Thyroid gland (tissue), 4 donors: ENCODE measurements around the gene SPIC. TPM values are rescaled to one million over a fixed set of nuclear protein-coding genes. Genes with fewer than 3 reads are reported as not detected.

Experiments used
- DNase-seq, 2 donors: peaks; one replicate each; pipeline ENCODE4 v3.0.0-alpha.2; 2019
- H3K27ac ChIP-seq, 3 donors: fragments of 200-600 bp; sonication (generic); 1 replicate in 2 of 3; 2 replicates in 1 of 3; pipeline ENCODE4 v1.5.1; 2016 to 2019; ENCODE audit warnings: mild to moderate bottlenecking in 1 of 3, moderate library complexity in 1 of 3
- H3K27me3 ChIP-seq: fragments of 200-600 bp; sonication (generic); one replicate; pipeline ENCODE4 v1.5.1; 2019
- H3K36me3 ChIP-seq, 2 donors: fragments of 200-600 bp; sonication (generic); one replicate each; pipeline ENCODE4 v1.5.1; 2016 to 2019
- H3K4me1 ChIP-seq, 2 donors: fragments of 200-600 bp; sonication (generic); one replicate each; pipeline ENCODE4 v1.5.1; 2017 to 2019
- H3K4me3 ChIP-seq, 3 donors: fragments of 200-600 bp; sonication (generic); replicated peaks in 1 of 3; 1 replicate in 2 of 3; 2 replicates in 1 of 3; pipeline ENCODE4 v1.5.1; 2016; ENCODE audit warnings: mild to moderate bottlenecking in 1 of 3
- H3K9me3 ChIP-seq: fragments of 200-600 bp; sonication (generic); one replicate; pipeline ENCODE4 v1.5.1; 2017
- CTCF ChIP-seq, 6 experiments: fragments of 200-600 bp in 3 of 6; fragments of 450-650 bp in 3 of 6; sonication (generic) in 3 of 6; IDR thresholded peaks; one replicate each; pipeline ENCODE4 v1.5.1; 2016 to 2019; ENCODE audit warnings: antibody characterized with exemption in 6 of 6, mild to moderate bottlenecking in 2 of 6, inconsistent platforms in 1 of 6, moderate library complexity in 1 of 6
- POLR2A ChIP-seq, 2 donors: fragments of 450-650 bp; IDR thresholded peaks; one replicate each; pipeline ENCODE4 v1.6.1; 2017; ENCODE audit warnings: antibody characterized with exemption in 2 of 2, mild to moderate bottlenecking in 2 of 2, moderate library complexity in 1 of 2
- WGBS, 2 donors: methylation state at CpG; one replicate each; pipeline ENCODE4 v1.1.5; 2017; 5-methylcytosine and 5-hydroxymethylcytosine counted together
- intact Hi-C: fragments of 100-400 bp; cut with DNase I; formaldehyde crosslinking; loops from one replicate; pipeline ENCODE4 v1.15.1; 2023
- small RNA-seq: library from RNA; depleted of rRNA; stranded (forward); fragments of <200 nt; gene quantifications from one replicate; pipeline ENCODE3, GENCODE V24; 2016
- total RNA-seq, 4 donors: library from RNA; depleted of rRNA; stranded (reverse); fragments of >200 nt; gene quantifications; one replicate each; pipeline ENCODE4 v1.2.3, GENCODE V29; 2016

The SPIC gene
- total RNA-seq, 4 donors from 2014 or later: not detected

DNA sequence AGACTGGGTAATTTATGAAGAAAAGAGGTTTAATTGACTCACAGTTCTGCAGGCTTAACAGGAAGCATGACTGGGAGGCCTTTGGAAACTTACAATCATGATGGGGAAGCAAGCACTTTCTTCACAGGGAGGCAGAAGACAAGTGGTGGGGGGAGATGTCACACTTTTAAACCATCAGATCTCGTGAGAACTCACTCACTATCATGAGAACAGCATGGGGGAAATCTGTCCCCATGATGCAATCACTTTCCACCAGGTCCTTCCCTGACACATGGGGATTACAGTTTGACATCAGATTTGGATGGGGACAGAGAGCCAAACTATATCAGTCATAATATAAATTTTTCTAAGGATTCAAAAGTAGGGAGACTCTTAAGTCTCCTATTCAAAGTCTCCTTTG lies 46.0 kb downstream of the SPIC start:
- no peak for TF ChIP-seq POLR2A (IDR thresholded peaks at IDR 0.05)
- TF ChIP-seq CTCF (IDR thresholded peaks at IDR 0.05): no peak
- no peaks in the 10 kb centered on the region for H3K36me3 ChIP-seq
- WGBS, 2 donors: 35 to 42% methylated on average over 1 of the region's 1 CpG

GRCh38 chr12:101527682-101528081 lies 52.5 kb downstream of the SPIC start:
- 71 to 76% methylated on average over 10 of the region's 10 CpGs for WGBS, 2 donors
- Histone ChIP-seq H3K9me3 (no peaks in the 10 kb centered on the region), H3K27ac (no peak overlapping the region), H3K4me3 (no peak overlapping the region), H3K27me3 (no peaks in the 10 kb centered on the region), H3K36me3 (no peaks in the 10 kb centered on the region), H3K4me1 (no peaks in the 10 kb centered on the region)
- intact Hi-C loops: no loop called here
- DNase-seq: no peak
- no peak for TF ChIP-seq CTCF (IDR thresholded peaks at IDR 0.05)
- TF ChIP-seq POLR2A (IDR thresholded peaks at IDR 0.05): no peak

More for the DNA sequence above, 46.0 kb downstream of the SPIC start:
- DNase-seq: no peak
- H3K4me3 ChIP-seq: no peak overlapping the region
- H3K4me1 ChIP-seq: no peaks in the 10 kb centered on the region
- H3K9me3 ChIP-seq: no peaks in the 10 kb centered on the region
- intact Hi-C loops: no loop called here
- no peaks in the 10 kb centered on the region for H3K27me3 ChIP-seq
- no peak overlapping the region for H3K27ac ChIP-seq

DNA sequence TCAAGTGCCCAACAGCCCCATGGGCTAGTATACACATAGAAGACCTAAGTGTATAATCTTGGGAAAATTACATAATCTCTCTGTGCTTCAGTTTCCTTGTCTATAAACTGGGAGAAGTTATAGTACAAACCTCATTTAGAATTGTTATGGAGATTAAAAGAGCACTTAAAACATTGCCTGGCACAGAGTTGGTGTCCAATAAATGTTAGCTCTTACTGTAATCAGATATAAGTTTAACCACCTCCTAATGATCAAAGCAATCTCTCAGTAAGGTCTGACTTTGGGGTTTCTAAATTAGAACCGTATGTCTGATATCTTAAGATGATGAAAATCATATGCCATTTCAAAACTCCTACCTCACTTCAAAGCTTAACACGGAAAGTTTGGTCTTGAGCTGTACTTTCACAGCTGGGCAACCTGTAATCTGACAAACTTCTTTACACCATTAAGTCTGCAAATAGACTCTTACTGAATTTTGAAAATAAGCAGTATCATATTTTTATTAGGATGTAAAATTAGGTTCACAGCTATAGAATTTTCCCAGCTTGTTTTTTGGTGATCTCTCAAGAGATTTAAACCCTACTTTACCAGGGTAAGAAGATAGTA lies 61.0 kb downstream of the SPIC start:
- no peak for TF ChIP-seq POLR2A (IDR thresholded peaks at IDR 0.05)
- TF ChIP-seq CTCF (IDR thresholded peaks at IDR 0.05): no peak
- H3K27me3 ChIP-seq: no peaks in the 10 kb centered on the region
- no peak for DNase-seq
- H3K4me1 ChIP-seq: no peaks in the 10 kb centered on the region
- no peaks in the 10 kb centered on the region for H3K36me3 ChIP-seq
- WGBS, 2 donors: 66 to 75% methylated on average over 2 of the region's 2 CpGs
- no peak overlapping the region for H3K4me3 ChIP-seq
- no peak overlapping the region for H3K27ac ChIP-seq
- H3K9me3 ChIP-seq: no peaks in the 10 kb centered on the region
- intact Hi-C loops: no loop called here

Small RNA genes within 50 kb of the gene (small RNA-seq; reads per million reads assigned to genes)
- gene RF00019: not detected
- gene RNA5SP367: not detected
- gene RNU5E-5P: 0.47 reads per million

Other genes with a start within 250 kb of the SPIC start
- 10 to 100 TPM in 3 of 4 donors, 1 to 10 TPM in 1; 9.7 to 17.6 (median 11.2) TPM for gene UTP20, start 195.2 kb upstream of the SPIC start, total RNA-seq
- 100 to 1,000 TPM in 2 of 4 donors, 10 to 100 TPM in 2; 80.0 to 104 (median 100) TPM for gene ARL1, start 67.6 kb upstream of the SPIC start, total RNA-seq
- 1 to 10 TPM in 1 of 4 donors, under 1 TPM in 1, not detected in 2; 0.13 to 1.6 TPM for gene MYBPC1, start 119.6 kb downstream of the SPIC start, total RNA-seq
- gene CHPT1, start 222.3 kb downstream of the SPIC start, total RNA-seq: 100 to 1,000 TPM in 3 of 4 donors, 10 to 100 TPM in 1; 94.5 to 177 (median 150) TPM